Trophoblast cell (in vitro differentiated cells and primary cell): ENCODE measurements around the gene BCO1.

Experiments
- DNase-seq, 2 donors: peaks; one replicate each; pipeline ENCODE4 v3.0.0-alpha.2; 2016
- H2AFZ ChIP-seq: 2 replicates; pipeline ENCODE4 v1.6.1; 2013; ENCODE audit warnings: low read length, moderate library complexity, mild to moderate bottlenecking; ENCODE audit not compliant: insufficient read depth, poor library complexity
- H2AK5ac ChIP-seq: 2 replicates; pipeline ENCODE4 v1.6.1; 2013; ENCODE audit warnings: mild to moderate bottlenecking, low read length
- H2BK120ac ChIP-seq: 2 replicates; pipeline ENCODE4 v1.6.1; 2013; ENCODE audit warnings: low read length, mild to moderate bottlenecking, moderate library complexity; ENCODE audit not compliant: insufficient read depth, poor library complexity
- H2BK12ac ChIP-seq: 2 replicates; pipeline ENCODE4 v1.6.1; 2013; ENCODE audit warnings: mild to moderate bottlenecking, low read length, moderate library complexity
- H2BK5ac ChIP-seq: 2 replicates; pipeline ENCODE4 v1.6.1; 2013; ENCODE audit warnings: low read length, low read depth, moderate library complexity, mild to moderate bottlenecking; ENCODE audit not compliant: poor library complexity
- H3K14ac ChIP-seq: 2 replicates; pipeline ENCODE4 v1.6.1; 2013; ENCODE audit warnings: mild to moderate bottlenecking, low read length
- H3K18ac ChIP-seq: 2 replicates; pipeline ENCODE4 v1.6.1; 2013; ENCODE audit warnings: mild to moderate bottlenecking, low read length
- H3K23ac ChIP-seq: 2 replicates; pipeline ENCODE4 v1.6.1; 2013; ENCODE audit warnings: low read length
- H3K27ac ChIP-seq: 2 replicates; pipeline ENCODE4 v1.5.1; 2013; ENCODE audit warnings: low read depth, mild to moderate bottlenecking, inconsistent platforms, low read length, moderate library complexity
- H3K27me3 ChIP-seq: 2 replicates; pipeline ENCODE4 v1.6.1; 2013; ENCODE audit warnings: inconsistent platforms, mild to moderate bottlenecking, low read length, moderate library complexity; ENCODE audit not compliant: insufficient read depth
- H3K36me3 ChIP-seq, 2 experiments: 1 replicate in 1 of 2; 2 replicates in 1 of 2; pipeline ENCODE4 v1.6.1; 2013; ENCODE audit warnings: low read length in 2 of 2, mild to moderate bottlenecking in 2 of 2, moderate library complexity in 1 of 2; ENCODE audit not compliant: insufficient read depth in 2 of 2, control insufficient read depth in 1 of 2
- H3K4ac ChIP-seq: 2 replicates; pipeline ENCODE4 v1.6.1; 2013; ENCODE audit warnings: low read depth, mild to moderate bottlenecking, low read length, moderate library complexity
- H3K4me1 ChIP-seq, 2 experiments: 1 replicate in 1 of 2; 2 replicates in 1 of 2; pipeline ENCODE4 v1.6.1; 2013; ENCODE audit warnings: low read length in 2 of 2, mild to moderate bottlenecking in 2 of 2, moderate library complexity in 1 of 2; ENCODE audit not compliant: insufficient read depth in 2 of 2, control insufficient read depth in 1 of 2
- H3K4me2 ChIP-seq: 2 replicates; pipeline ENCODE4 v1.6.1; 2013; ENCODE audit warnings: inconsistent platforms, mild to moderate bottlenecking, low read length, moderate library complexity
- H3K4me3 ChIP-seq: 2 replicates; pipeline ENCODE4 v1.5.1; 2013; ENCODE audit warnings: mild to moderate bottlenecking, low read depth, low read length, inconsistent platforms
- H3K79me1 ChIP-seq: one replicate; pipeline ENCODE4 v1.6.1; 2013; ENCODE audit warnings: low read length
- H3K79me2 ChIP-seq: 2 replicates; pipeline ENCODE4 v1.6.1; 2013; ENCODE audit warnings: low read length, mild to moderate bottlenecking; ENCODE audit not compliant: control insufficient read depth, insufficient read depth, poor library complexity
- H3K9ac ChIP-seq: 2 replicates; pipeline ENCODE4 v1.6.1; 2013; ENCODE audit warnings: mild to moderate bottlenecking, low read length
- H3K9me3 ChIP-seq: 2 replicates; pipeline ENCODE4 v1.6.1; 2013; ENCODE audit warnings: low read depth, mild to moderate bottlenecking, control low read depth, inconsistent platforms, low read length; ENCODE audit not compliant: insufficient read depth
- H4K12ac ChIP-seq: 2 replicates; pipeline ENCODE4 v1.6.1; 2013; ENCODE audit warnings: low read depth, mild to moderate bottlenecking, low read length, moderate library complexity
- H4K8ac ChIP-seq: 2 replicates; pipeline ENCODE4 v1.6.1; 2013; ENCODE audit warnings: low read depth, mild to moderate bottlenecking, low read length, moderate library complexity
- H4K91ac ChIP-seq: one replicate; pipeline ENCODE4 v1.6.1; 2013; ENCODE audit warnings: low read depth, mild to moderate bottlenecking, low read length, moderate library complexity
- WGBS: extraction: QIAGEN DNeasy Blood & Tissue Kit; methylation state at CpG from one replicate; pipeline ENCODE4 v1.1.7; 2013; ENCODE audit warnings: missing lambda C conversion rate; ENCODE audit not compliant: insufficient read length, insufficient coverage; ENCODE audit errors: extremely low coverage; 5-methylcytosine and 5-hydroxymethylcytosine counted together

The BCO1 gene

DNA sequence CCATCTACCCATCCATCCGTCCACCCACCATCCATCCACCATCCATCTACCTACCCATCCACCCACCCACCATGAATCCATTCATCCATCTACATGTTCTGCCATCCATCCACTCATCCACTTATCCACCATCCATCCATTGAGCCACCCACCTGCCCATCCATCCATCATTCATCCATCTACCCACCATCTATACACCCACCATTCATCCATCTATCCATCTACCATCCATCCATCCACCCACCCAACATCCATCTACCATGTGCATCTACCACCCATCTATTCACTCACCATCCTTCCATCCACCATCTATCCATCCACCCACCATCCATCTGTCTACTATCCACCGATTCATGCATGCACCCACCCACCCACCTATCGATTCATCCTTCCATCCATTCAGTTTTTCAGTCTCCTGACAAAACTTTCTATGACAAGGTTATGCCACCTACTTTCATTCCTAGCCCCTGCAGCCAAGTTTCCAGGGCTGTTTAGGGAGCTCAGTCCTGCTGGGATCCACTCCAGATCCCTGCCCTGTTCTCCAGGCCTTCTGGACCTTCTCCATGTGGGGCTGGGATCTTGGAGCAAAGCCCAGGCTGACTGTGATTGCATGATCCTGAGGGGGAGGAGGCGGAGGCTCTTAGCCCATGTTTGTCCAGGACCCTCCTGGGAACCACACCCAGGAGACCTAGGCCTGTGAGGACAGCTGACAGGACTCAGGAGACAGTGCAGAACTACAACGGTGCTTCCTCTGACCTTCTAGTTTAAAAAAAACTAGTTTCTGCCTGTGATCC lies 27.4 kb downstream of the BCO1 start:
- H3K36me3 ChIP-seq, result no peaks in the 10 kb centered on the region
- H3K9ac ChIP-seq, result no peak overlapping the region
- no peak overlapping the region for H3K18ac ChIP-seq
- H2BK5ac ChIP-seq, result no peak overlapping the region
- no peaks in the 10 kb centered on the region for H3K27me3 ChIP-seq
- H2AK5ac ChIP-seq, result no peak overlapping the region
- H3K27ac ChIP-seq, result no peak overlapping the region
- no peaks in the 10 kb centered on the region for H3K79me2 ChIP-seq
- peaks cover 5% of the 10 kb centered on the region for H3K9me3 ChIP-seq
- H2BK12ac ChIP-seq, result no peak overlapping the region
- no peak overlapping the region for H3K4me3 ChIP-seq
- H4K12ac ChIP-seq, result no peak overlapping the region
- no peak overlapping the region for H3K4me2 ChIP-seq
- no peaks in the 10 kb centered on the region for H3K79me1 ChIP-seq
- no peak for DNase-seq
- 100% methylated on average over 1 of the region's 5 CpGs for WGBS
- H3K23ac ChIP-seq, result no peak overlapping the region
- H2AFZ ChIP-seq, result no peak overlapping the region
- no peak overlapping the region for H2BK120ac ChIP-seq
- no peak overlapping the region for H3K4ac ChIP-seq
- H3K4me1 ChIP-seq, result no peaks in the 10 kb centered on the region
- no peak overlapping the region for H3K14ac ChIP-seq
- no peak overlapping the region for H4K8ac ChIP-seq
- H4K91ac ChIP-seq, result no peak overlapping the region

DNA sequence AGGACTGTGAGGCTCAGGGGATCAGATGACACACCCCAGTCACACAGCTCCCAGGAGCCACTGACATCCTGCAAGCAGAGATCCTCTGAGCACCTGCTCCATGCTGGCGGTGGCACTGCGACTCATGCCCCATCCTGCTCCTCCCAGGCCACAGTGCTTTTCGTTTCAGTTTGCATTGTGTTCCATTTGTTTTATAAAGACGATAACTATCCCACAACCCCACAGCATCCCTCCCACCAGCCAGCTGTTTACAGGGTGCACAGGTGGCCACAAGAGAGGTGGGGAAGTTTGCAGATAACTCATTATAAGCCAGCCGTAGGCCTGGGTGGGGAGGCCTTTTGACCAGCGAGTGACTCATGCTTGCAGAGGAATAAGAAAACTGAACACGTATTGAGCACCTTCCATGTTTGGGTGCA lies 28.2 kb downstream of the BCO1 start:
- Histone ChIP-seq H2AFZ (no peak overlapping the region), H3K4ac (no peak overlapping the region), H3K79me1 (no peaks in the 10 kb centered on the region)

DNA sequence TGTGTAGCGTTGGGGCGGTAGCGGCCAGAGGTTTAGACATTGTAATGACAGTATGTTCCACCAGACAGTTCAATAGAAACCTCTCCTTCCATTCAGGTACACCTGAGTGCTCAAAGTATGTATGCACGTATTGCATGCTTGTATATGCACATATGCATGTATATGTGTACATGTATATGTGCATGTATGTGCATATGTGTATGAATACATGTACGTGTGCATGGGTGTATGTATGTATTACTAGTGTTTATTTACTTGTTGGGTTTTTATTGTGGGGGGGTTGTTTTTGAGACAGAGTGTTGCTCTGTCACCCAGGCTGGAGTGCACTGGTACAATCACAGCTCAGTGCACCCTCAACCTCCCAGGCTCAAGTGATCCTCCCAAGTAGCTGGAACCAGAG lies 30.0 kb downstream of the BCO1 start:
- no peak overlapping the region for H3K9ac ChIP-seq
- H3K23ac ChIP-seq, result no peak overlapping the region
- H3K27me3 ChIP-seq, result no peaks in the 10 kb centered on the region
- no peak overlapping the region for H3K18ac ChIP-seq
- no CpG with 5 or more reads among the region's 5 CpGs for WGBS
- peaks cover 2% of the 10 kb centered on the region for H3K9me3 ChIP-seq
- H3K79me1 ChIP-seq, result no peaks in the 10 kb centered on the region
- no peak overlapping the region for H2BK12ac ChIP-seq
- no peaks in the 10 kb centered on the region for H3K36me3 ChIP-seq
- no peak for DNase-seq
- no peaks in the 10 kb centered on the region for H3K79me2 ChIP-seq
- no peak overlapping the region for H3K4me2 ChIP-seq
- H4K91ac ChIP-seq, result no peak overlapping the region
- no peak overlapping the region for H4K8ac ChIP-seq
- no peak overlapping the region for H3K14ac ChIP-seq
- no peaks in the 10 kb centered on the region for H3K4me1 ChIP-seq
- no peak overlapping the region for H2AFZ ChIP-seq
- no peak overlapping the region for H3K4me3 ChIP-seq
- H4K12ac ChIP-seq, result no peak overlapping the region
- H2BK120ac ChIP-seq, result no peak overlapping the region
- no peak overlapping the region for H2AK5ac ChIP-seq
- no peak overlapping the region for H3K27ac ChIP-seq
- H3K4ac ChIP-seq, result no peak overlapping the region
- H2BK5ac ChIP-seq, result no peak overlapping the region

More for the DNA sequence above, 28.2 kb downstream of the BCO1 start:
- Histone ChIP-seq H3K4me1 (no peaks in the 10 kb centered on the region), H4K91ac (no peak overlapping the region), H4K8ac (no peak overlapping the region), H4K12ac (no peak overlapping the region), H3K36me3 (no peaks in the 10 kb centered on the region), H2AK5ac (no peak overlapping the region), H3K4me3 (no peak overlapping the region), H3K79me2 (no peaks in the 10 kb centered on the region), H2BK120ac (no peak overlapping the region), H2BK12ac (no peak overlapping the region), H2BK5ac (no peak overlapping the region), H3K23ac (no peak overlapping the region), H3K14ac (no peak overlapping the region), H3K27ac (no peak overlapping the region), H3K9ac (no peak overlapping the region), H3K9me3 (peaks cover 5% of the 10 kb centered on the region), H3K18ac (no peak overlapping the region), H3K27me3 (no peaks in the 10 kb centered on the region), H3K4me2 (no peak overlapping the region)
- WGBS, result no CpG with 5 or more reads among the region's 7 CpGs
- no peak for DNase-seq

DNA sequence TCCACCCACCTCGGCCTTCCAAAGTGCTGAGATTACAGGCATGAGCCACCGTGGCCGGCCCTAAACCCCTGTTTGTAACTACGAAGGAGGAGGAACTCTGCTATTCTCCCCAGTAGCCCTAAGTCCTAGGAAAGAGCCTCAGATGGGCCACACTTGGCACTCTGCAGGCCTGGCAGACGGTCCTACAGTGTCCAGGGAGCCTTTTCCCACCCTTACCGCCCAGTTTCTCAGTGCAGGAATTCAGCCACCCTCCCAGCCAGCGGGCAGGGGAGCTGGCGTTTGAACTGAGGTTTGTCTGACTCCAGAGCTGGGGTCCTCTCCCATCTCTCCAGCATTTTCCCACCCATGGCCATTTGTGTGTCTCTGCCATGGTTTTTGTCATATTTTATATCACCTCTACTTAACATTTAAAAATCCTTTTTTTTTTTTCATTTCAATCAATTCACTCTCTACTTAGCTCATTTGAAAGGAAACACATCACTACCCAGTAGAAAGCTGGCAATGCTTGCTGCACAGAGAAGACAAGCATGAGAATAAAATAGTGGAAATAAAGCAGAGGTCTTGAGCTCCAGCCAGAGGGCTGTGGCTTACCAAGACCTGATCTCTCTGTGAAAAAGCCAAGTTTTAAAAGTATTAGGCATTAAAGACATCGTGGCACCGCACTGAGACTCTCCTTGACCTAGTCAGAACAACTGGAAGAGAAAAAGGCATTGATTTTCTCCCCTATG lies 34.9 kb downstream of the BCO1 start:
- H3K36me3 ChIP-seq, result no peaks in the 10 kb centered on the region
- no peak for DNase-seq
- H3K27ac ChIP-seq, result no peak overlapping the region
- H3K79me2 ChIP-seq, result no peaks in the 10 kb centered on the region
- H2AFZ ChIP-seq, result no peak overlapping the region
- no peak overlapping the region for H2BK5ac ChIP-seq
- H2BK120ac ChIP-seq, result no peak overlapping the region
- H2BK12ac ChIP-seq, result peak overlapping the region; percentile 10
- H3K4me1 ChIP-seq, result peaks cover 12 to 15% of the 10 kb centered on the region in 2 experiments
- no CpG with 5 or more reads among the region's 10 CpGs for WGBS
- no peak overlapping the region for H3K4me3 ChIP-seq
- no peak overlapping the region for H3K4ac ChIP-seq
- H3K79me1 ChIP-seq, result peaks cover 16% of the 10 kb centered on the region
- no peak overlapping the region for H4K12ac ChIP-seq
- no peak overlapping the region for H3K4me2 ChIP-seq
- no peak overlapping the region for H3K9ac ChIP-seq
- no peak overlapping the region for H3K23ac ChIP-seq
- H3K9me3 ChIP-seq, result no peaks in the 10 kb centered on the region
- no peak overlapping the region for H3K18ac ChIP-seq
- no peak overlapping the region for H3K14ac ChIP-seq
- no peak overlapping the region for H4K91ac ChIP-seq
- no peaks in the 10 kb centered on the region for H3K27me3 ChIP-seq
- H4K8ac ChIP-seq, result no peak overlapping the region
- H2AK5ac ChIP-seq, result no peak overlapping the region
